Measurements from ENCODE around the gene FCAMR. TPM values are rescaled to one million over a fixed set of nuclear protein-coding genes. Genes with fewer than 3 reads are reported as not detected.

FCAMR gene
- total RNA-seq, 4 donors from 2014 or later: not detected

GRCh38 chr1:206939841-206940587 lies 30.2 kb downstream of the FCAMR start:
- intact Hi-C loops (cut with DNase I): no loop called here
- no peak overlapping the region for H3K4me3 ChIP-seq
- H3K4me1 ChIP-seq: peaks cover 0 to 22% (median 12%) of the 10 kb centered on the region in 3 donors
- no peak for TF ChIP-seq POLR2A (IDR thresholded peaks at IDR 0.05)
- TF ChIP-seq CTCF (IDR thresholded peaks at IDR 0.05): no peak
- H3K27ac ChIP-seq: peak overlapping the region; percentile 51 to 67 (median 57)
- H3K9me3 ChIP-seq: no peaks in the 10 kb centered on the region
- 56 to 59% methylated on average over 8 of the region's 9 CpGs for WGBS, 2 donors
- no peak for DNase-seq
- no peaks in the 10 kb centered on the region for H3K36me3 ChIP-seq
- peaks cover 0 to 8% (median 0%) of the 10 kb centered on the region in 4 donors for H3K27me3 ChIP-seq

- WGBS, 2 donors: 89 to 98% methylated on average over 7 to 12 of the region's 13 CpGs
- TF ChIP-seq POLR2A (IDR thresholded peaks at IDR 0.05) (no peak), CTCF (IDR thresholded peaks at IDR 0.05) (no peak)
- no peak overlapping the region for H3K27ac ChIP-seq
- no peaks in the 10 kb centered on the region for H3K9me3 ChIP-seq
- no peaks in the 10 kb centered on the region for H3K36me3 ChIP-seq
- no peaks in the 10 kb centered on the region for H3K27me3 ChIP-seq
- intact Hi-C loops (cut with DNase I): no loop called here
- no peak for DNase-seq
- peaks cover 0 to 22% (median 12%) of the 10 kb centered on the region in 3 donors for H3K4me1 ChIP-seq
- no peak overlapping the region for H3K4me3 ChIP-seq
Observed at GRCh38 chr1:206939131-206939530, 31.1 kb downstream of the FCAMR start.

GRCh38 chr1:206937425-206937824 lies 32.8 kb downstream of the FCAMR start:
- H3K4me1 ChIP-seq: peaks cover 0 to 22% (median 12%) of the 10 kb centered on the region in 3 donors
- H3K9me3 ChIP-seq: no peaks in the 10 kb centered on the region
- WGBS, 2 donors: 83% methylated on average over 4 of the region's 6 CpGs; no CpG with 5 or more reads in 1 of the 2 donors
- H3K27ac ChIP-seq: no peak overlapping the region
- H3K36me3 ChIP-seq: no peaks in the 10 kb centered on the region
- intact Hi-C loops (cut with DNase I): no loop called here
- TF ChIP-seq POLR2A (IDR thresholded peaks at IDR 0.05) (no peak), CTCF (IDR thresholded peaks at IDR 0.05) (no peak)
- H3K4me3 ChIP-seq: no peak overlapping the region
- H3K27me3 ChIP-seq: no peaks in the 10 kb centered on the region
- DNase-seq: no peak

- DNase-seq: no peak
- Histone ChIP-seq H3K27me3 (no peaks in the 10 kb centered on the region), H3K9me3 (no peaks in the 10 kb centered on the region), H3K4me1 (peaks cover 0 to 10% (median 9%) of the 10 kb centered on the region in 3 donors), H3K36me3 (no peaks in the 10 kb centered on the region), H3K27ac (no peak overlapping the region), H3K4me3 (no peak overlapping the region)
- TF ChIP-seq CTCF (IDR thresholded peaks at IDR 0.05) (peak in 4 of 6 experiments; percentile 17 to 51 (median 44)), POLR2A (IDR thresholded peaks at IDR 0.05) (no peak)
- WGBS, 2 donors: 72 to 100% methylated on average over 2 to 7 of the region's 19 CpGs
- intact Hi-C loops (cut with DNase I): no loop called here
Observed at GRCh38 chr1:206935491-206936067, 34.7 kb downstream of the FCAMR start.

- 73 to 82% methylated on average over 5 to 6 of the region's 8 CpGs for WGBS, 2 donors
- Histone ChIP-seq H3K27ac (no peak overlapping the region), H3K27me3 (no peaks in the 10 kb centered on the region), H3K9me3 (no peaks in the 10 kb centered on the region), H3K4me3 (no peak overlapping the region), H3K36me3 (no peaks in the 10 kb centered on the region), H3K4me1 (no peaks in the 10 kb centered on the region)
- TF ChIP-seq CTCF (IDR thresholded peaks at IDR 0.05) (peak; percentile 12 to 59 (median 53)), POLR2A (IDR thresholded peaks at IDR 0.05) (no peak)
- no peak for DNase-seq
- intact Hi-C loops (cut with DNase I): no loop called here
Observed at GRCh38 chr1:206933333-206933945, 36.8 kb downstream of the FCAMR start.
